Measurements from ENCODE around the gene TNRC6A. TPM values are rescaled to one million over a fixed set of nuclear protein-coding genes. Genes with fewer than 3 reads are reported as not detected.

Gene TNRC6A
- total and polyA plus RNA-seq, 9 of the 15 experiments (the other 6 are each of a cell fraction or from before 2014, with no cell fraction given) = 3.4 to 32.1 (median 26.6) TPM

- ChIA-PET CTCF (ENCODE audit: low intra/inter-chr PET ratio) (no interaction called here), POLR2A (interaction anchor here (0.6 kb wide), 1 partner anchor 178 kb away, joined by 3 read pairs; no protein-coding TSS in a partner anchor)
- FAIRE-seq = no peak
- DNase-seq (ENCODE audit: extremely low read depth in 1 of 4, low spot score in 3 of 4) = no peak
- Histone ChIP-seq H3K9ac (ENCODE audit: insufficient read depth in 1 of 2, low read depth in 2 of 2, low read length in 2 of 2) (no peak overlapping the region), H3K27ac (ENCODE audit: extremely low read depth, low read depth, low read length) (no peak overlapping the region), H3K4me1 (replicated peaks in 1 of 2; ENCODE audit: control insufficient read depth in 2 of 2, insufficient read depth in 2 of 2, low read length in 2 of 2) (peaks cover 15 to 19% of the 10 kb centered on the region in 2 experiments), H3K4me2 (ENCODE audit: insufficient read depth, low read length) (no peak overlapping the region), H2AFZ (ENCODE audit: low read depth, low read length) (no peak overlapping the region), H3K36me3 (ENCODE audit: control insufficient read depth, insufficient read depth, low read length) (no peaks in the 10 kb centered on the region; the same call in 2 of the 3 replicates), H3K27me3 (ENCODE audit: control insufficient read depth in 2 of 2, insufficient read depth in 2 of 2, low read length in 2 of 2) (no peaks in the 10 kb centered on the region), H3K9me1 (ENCODE audit: control insufficient read depth, insufficient read depth, low read length) (no peaks in the 10 kb centered on the region), H4K20me1 (replicated peaks; ENCODE audit: control insufficient read depth, insufficient read depth, low read length) (no peaks in the 10 kb centered on the region), H3K9me3 (replicated peaks; ENCODE audit: control insufficient read depth, insufficient read depth, low read depth, low read length) (no peaks in the 10 kb centered on the region), H3K79me2 (ENCODE audit: control insufficient read depth, insufficient read depth, low read length) (no peaks in the 10 kb centered on the region), H3K4me3 (no peak overlapping the region)
- 93% methylated on average over 6 of the region's 6 CpGs for WGBS (ENCODE audit: insufficient coverage, low coverage, missing lambda C conversion rate)
- BruUV-seq (replicated peaks) = no TSS peak
- intact Hi-C loops (cut with micrococcal nuclease) (loop anchor here (10.0 kb wide), 1 partner anchor 388 kb away; no protein-coding TSS in a partner anchor), in situ Hi-C loops (cut with MboI) (loop anchor here (10.0 kb wide), 1 partner anchor 388 kb away; no protein-coding TSS in a partner anchor)
- no peak for TF ChIP-seq CHAMP1 (IDR thresholded peaks at IDR 0.05)
- peak; percentile 95 for TF ChIP-seq ZBTB40 (IDR thresholded peaks at IDR 0.05)
- peak; percentile 92 for TF ChIP-seq ZBTB40 (CRISPR knock-in tag; IDR thresholded peaks at IDR 0.05)
- no peak for ATAC-seq
These were observed 107.4 kb downstream of the TNRC6A start for GRCh38 chr16:24836836-24837235.
